ENCODE measurements around the gene SSTR3. TPM values are rescaled to one million over a fixed set of nuclear protein-coding genes. Genes with fewer than 3 reads are reported as not detected.
"Not testable (repeated sequence)": the region's sequence is repeated elsewhere in the genome, so short reads cannot be mapped to it uniquely, and the experiment has no call there.

Gene SSTR3
- total and polyA plus RNA-seq, 10 of the 15 experiments (the other 5 are each of a cell fraction or from before 2014, with no cell fraction given) = 0.03 to 4.5 (median 2.4) TPM

DNA sequence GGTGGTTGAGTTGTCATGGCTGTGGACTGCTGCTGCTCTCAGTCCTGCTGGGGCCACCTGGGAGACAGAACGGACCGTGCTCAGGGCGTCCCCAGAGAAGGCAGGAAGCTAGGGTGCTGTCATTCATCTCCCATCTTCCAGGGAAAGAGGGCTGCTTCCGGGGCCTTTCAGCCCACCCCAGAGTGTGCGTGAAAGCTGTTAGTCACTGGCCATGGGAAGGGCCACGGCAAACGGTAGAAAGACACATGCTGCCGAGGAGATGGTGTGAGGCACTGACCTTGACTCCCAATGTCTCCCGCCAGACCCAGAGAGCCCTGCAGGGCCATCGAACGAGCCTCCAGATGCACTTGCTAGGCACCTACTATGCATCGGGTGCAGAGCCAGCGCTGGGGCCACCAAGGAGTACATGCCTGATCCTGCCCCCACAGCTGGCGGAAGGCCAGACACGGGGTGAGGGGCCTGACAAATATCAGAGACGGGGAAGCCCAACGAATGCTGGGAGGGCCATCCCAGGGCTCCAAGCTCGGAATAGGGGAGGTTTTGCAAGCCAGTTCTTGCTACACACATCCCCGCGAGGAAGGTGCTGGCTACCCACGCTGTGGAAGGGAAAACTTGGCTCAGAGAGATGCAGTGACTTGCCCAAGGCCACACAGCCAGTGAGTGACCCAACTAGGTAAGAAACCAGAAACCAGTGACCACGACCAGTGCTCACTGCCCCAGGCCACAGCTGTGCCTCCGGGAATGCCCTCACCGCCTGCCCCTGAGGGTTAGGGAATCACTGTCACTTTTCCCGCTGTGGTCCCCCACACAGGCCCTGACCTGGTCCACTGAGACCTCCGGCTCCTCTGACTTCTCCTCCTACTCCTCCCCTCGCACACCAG, 21.7 kb upstream of the SSTR3 start (continued):
- TF ChIP-seq RB1 (IDR thresholded peaks at IDR 0.05; ENCODE audit: borderline replicate concordance) (no peak), NR2C2 (IDR thresholded peaks at IDR 0.05; ENCODE audit: borderline replicate concordance, control insufficient read depth, insufficient read length, low read depth) (no peak), ZNF217 (IDR thresholded peaks at IDR 0.05) (no peak), YBX1 (IDR thresholded peaks at IDR 0.05) (no peak), SMAD5 (IDR thresholded peaks at IDR 0.05; ENCODE audit: low read depth) (no peak), CHD4 (IDR thresholded peaks at IDR 0.05) (no peak)

DNA sequence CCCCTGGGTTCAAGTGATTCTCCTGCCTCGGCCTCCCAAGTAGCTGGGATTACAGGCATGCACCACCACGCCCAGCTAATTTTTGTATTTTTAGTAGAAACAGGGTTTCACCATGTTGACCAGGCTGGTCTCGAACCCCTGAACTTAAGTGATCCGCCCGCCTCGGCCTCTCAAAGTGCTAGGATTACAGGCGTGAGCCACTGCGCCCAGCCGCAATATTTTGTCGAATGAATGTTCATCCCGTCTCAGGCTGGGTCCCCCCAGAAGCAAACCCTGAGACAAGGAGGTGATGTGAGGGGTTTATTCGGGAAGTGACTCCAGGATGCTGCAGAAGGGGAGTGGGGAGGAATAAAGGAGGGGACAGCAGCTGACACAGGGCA, 21.1 kb upstream of the SSTR3 start:
- Histone ChIP-seq H3K36me3 (ENCODE audit: control insufficient read depth in 2 of 2, insufficient read depth in 2 of 2, low read length in 1 of 2) (peaks cover 43 to 45% of the 10 kb centered on the region in 2 experiments), H3K79me2 (ENCODE audit: control insufficient read depth, insufficient read depth, low read length) (peaks cover 58% of the 10 kb centered on the region), H3K4me1 (ENCODE audit: control insufficient read depth, insufficient read depth, low read length) (peaks cover 88% of the 10 kb centered on the region)
- ATAC-seq; FAIRE-seq; in situ Hi-C loops (cut with MboI); intact Hi-C loops (cut with micrococcal nuclease; ENCODE audit: unreplicated experiment); H3K4me3 ChIP-seq; H3K27me3 ChIP-seq (replicated peaks in 1 of 2; ENCODE audit: control insufficient read depth in 2 of 2, insufficient read depth in 2 of 2, low read length in 1 of 2); H3K9me3 ChIP-seq (replicated peaks; ENCODE audit: control insufficient read depth, insufficient read depth, low read length); BruUV-seq (replicated peaks); H2AFZ ChIP-seq (ENCODE audit: control insufficient read depth, low read depth, low read length); H3K9ac ChIP-seq (ENCODE audit: control insufficient read depth, insufficient read depth, low read length); H3K4me2 ChIP-seq (ENCODE audit: control insufficient read depth, insufficient read depth); DNase-seq (ENCODE audit: low read depth, low spot score); H4K20me1 ChIP-seq (ENCODE audit: control insufficient read depth, insufficient read depth); H3K27ac ChIP-seq (ENCODE audit: control insufficient read depth, insufficient read depth): not testable (repeated sequence)
- RAD21 ChIA-PET (ENCODE audit: unreplicated experiment) = interaction anchor here (1.1 kb wide), 1 partner anchor 9 kb away, joined by 3 read pairs; no protein-coding TSS in a partner anchor
- SMC1A ChIA-PET (ENCODE audit: uncharacterized antibody, unreplicated experiment) = interaction anchor here (0.8 to 6.5 kb wide), 2 partner anchors 9 to 15 kb away, joined by 3 to 109 read pairs; partner anchors contain the start of gene RAC2
- 83% methylated on average over 12 of the region's 12 CpGs for WGBS (ENCODE audit: insufficient coverage, insufficient replicate concordance, low lambda C conversion rate, missing lambda C conversion rate)
- POLR2A ChIA-PET = interaction anchor here (1.3 to 5.8 kb wide), 3 partner anchors 9 to 16 kb away, joined by 7 to 140 read pairs (median 9); partner anchors contain the start of gene RAC2
- CTCF ChIA-PET = interaction anchor here (5.3 kb wide), 1 partner anchor 11 kb away, joined by 49 read pairs; the partner anchor contains the start of gene RAC2

Measured in GM12878 (cell line).